Keratinocyte (primary cell): ENCODE data around the gene CDX2.

Source experiments
- CTCF ChIP-seq, 3 experiments: IDR thresholded peaks in 1 of 3; conservative IDR thresholded peaks in 1 of 3; optimal IDR thresholded peaks in 1 of 3; 2 replicates in 2 of 3; 3 replicates in 1 of 3; pipeline versions ENCODE3 to v1.5.1; 2011; ENCODE audit warnings: low read length in 3 of 3, mild to moderate bottlenecking in 3 of 3, moderate library complexity in 2 of 3, control low read depth in 1 of 3, inconsistent platforms in 1 of 3; ENCODE audit not compliant: insufficient read depth in 2 of 3; ENCODE audit errors: extremely low read depth in 1 of 3
- EZH2 ChIP-seq: IDR thresholded peaks from one replicate; pipeline ENCODE4 v1.6.1; 2012; ENCODE audit warnings: inconsistent platforms, mild to moderate bottlenecking, low read length, moderate library complexity

GRCh38 chr13:27942972-27943371 lies 26.1 kb downstream of the CDX2 start:
- no peak for TF ChIP-seq CTCF (optimal IDR thresholded peaks at IDR 0.05 in 1 of 3, IDR thresholded peaks at IDR 0.05 in 1 of 3, conservative IDR thresholded peaks at IDR 0.05 in 1 of 3; ENCODE audit: extremely low read depth in 1 of 3, insufficient read depth in 2 of 3, low read length in 3 of 3)
- no peak for TF ChIP-seq EZH2
